Upper lobe of left lung (tissue), 6 donors: ENCODE results near the gene LRRC23. TPM values are rescaled to one million over a fixed set of nuclear protein-coding genes. Genes with fewer than 3 reads are reported as not detected.
"Not testable (repeated sequence)": the region's sequence is repeated elsewhere in the genome, so short reads cannot be mapped to it uniquely, and the experiment has no call there.

Experiments
- ATAC-seq, 2 donors: fragments of 200-7000 bp; cut with Tn5 transposase; one replicate each; pipeline ENCODE4 v1.9.1; 2022; ENCODE audit warnings: mild to moderate bottlenecking in 2 of 2, moderate library complexity in 2 of 2; ENCODE audit not compliant: low FRiP score in 2 of 2
- DNase-seq, 2 donors: peaks; one replicate each; pipeline ENCODE4 v3.0.0-alpha.2; 2019 to 2020
- H3K27ac ChIP-seq, 4 donors: fragments of 200-600 bp; sonication (generic); one replicate each; pipeline ENCODE4 v1.5.1; 2016 to 2019
- H3K27me3 ChIP-seq, 4 donors: fragments of 200-600 bp; sonication (generic); one replicate each; pipeline ENCODE4 v1.5.1; 2017 to 2019
- H3K36me3 ChIP-seq, 4 donors: fragments of 200-600 bp; sonication (generic); one replicate each; pipeline ENCODE4 v1.5.1; 2016 to 2019
- H3K4me1 ChIP-seq, 4 donors: fragments of 200-600 bp; sonication (generic); one replicate each; pipeline ENCODE4 v1.5.1; 2018 to 2019
- H3K4me3 ChIP-seq, 4 donors: fragments of 200-600 bp; sonication (generic); one replicate each; pipeline ENCODE4 v1.5.1; 2017 to 2019; ENCODE audit warnings: mild to moderate bottlenecking in 2 of 4, moderate library complexity in 1 of 4
- H3K9me3 ChIP-seq, 4 donors: fragments of 200-600 bp; sonication (generic); one replicate each; pipeline ENCODE4 v1.5.1; 2018 to 2019
- EP300 ChIP-seq, 4 donors: sonication (generic); formaldehyde crosslinking; IDR thresholded peaks; one replicate each; pipeline ENCODE4 v1.5.1; 2017; ENCODE audit warnings: antibody characterized with exemption in 4 of 4, control low read depth in 2 of 4
- POLR2A ChIP-seq, 4 donors: fragments of 450-650 bp; IDR thresholded peaks; one replicate each; pipeline ENCODE4 v1.5.1; 2016 to 2017; ENCODE audit warnings: antibody characterized with exemption in 4 of 4, mild to moderate bottlenecking in 2 of 4
- POLR2AphosphoS5 ChIP-seq, 2 donors: sonication (generic); formaldehyde crosslinking; IDR thresholded peaks; one replicate each; pipeline ENCODE4 v1.5.1; 2017; ENCODE audit warnings: antibody characterized with exemption in 2 of 2
- WGBS, 2 donors: methylation state at CpG; one replicate each; pipeline ENCODE4 v1.1.5; 2017 to 2018; 5-methylcytosine and 5-hydroxymethylcytosine counted together
- total RNA-seq, 6 donors: library from RNA; depleted of rRNA in 4 of 6; stranded (reverse); fragments of >200 nt in 4 of 6; gene quantifications; one replicate each; pipeline versions ENCODE4 v1.1.0 to v1.2.1, GENCODE V29; 2016 to 2021
- TF ChIP-seq, protein P1 (sequence below), 6 experiments: fragments of 450-650 bp in 4 of 6; fragments of 200-600 bp in 2 of 6; sonication (generic) in 2 of 6; IDR thresholded peaks; one replicate each; pipeline ENCODE4 v1.5.1; 2016 to 2019; ENCODE audit warnings: antibody characterized with exemption in 6 of 6
- donor health status: DM: no; HTN: no; CAD: no; lungs with moderate emphysema.
- donor health status: DM: no; HTN: yes; CAD: no; lungs with severe emphysema.

LRRC23 gene
- total RNA-seq, 6 donors from 2014 or later, result 12.0 to 83.2 (median 29.1) TPM

- WGBS, 2 donors, result 2% methylated on average over 29 to 39 of the region's 68 CpGs
- TF ChIP-seq, protein P1, sequence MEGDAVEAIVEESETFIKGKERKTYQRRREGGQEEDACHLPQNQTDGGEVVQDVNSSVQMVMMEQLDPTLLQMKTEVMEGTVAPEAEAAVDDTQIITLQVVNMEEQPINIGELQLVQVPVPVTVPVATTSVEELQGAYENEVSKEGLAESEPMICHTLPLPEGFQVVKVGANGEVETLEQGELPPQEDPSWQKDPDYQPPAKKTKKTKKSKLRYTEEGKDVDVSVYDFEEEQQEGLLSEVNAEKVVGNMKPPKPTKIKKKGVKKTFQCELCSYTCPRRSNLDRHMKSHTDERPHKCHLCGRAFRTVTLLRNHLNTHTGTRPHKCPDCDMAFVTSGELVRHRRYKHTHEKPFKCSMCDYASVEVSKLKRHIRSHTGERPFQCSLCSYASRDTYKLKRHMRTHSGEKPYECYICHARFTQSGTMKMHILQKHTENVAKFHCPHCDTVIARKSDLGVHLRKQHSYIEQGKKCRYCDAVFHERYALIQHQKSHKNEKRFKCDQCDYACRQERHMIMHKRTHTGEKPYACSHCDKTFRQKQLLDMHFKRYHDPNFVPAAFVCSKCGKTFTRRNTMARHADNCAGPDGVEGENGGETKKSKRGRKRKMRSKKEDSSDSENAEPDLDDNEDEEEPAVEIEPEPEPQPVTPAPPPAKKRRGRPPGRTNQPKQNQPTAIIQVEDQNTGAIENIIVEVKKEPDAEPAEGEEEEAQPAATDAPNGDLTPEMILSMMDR (IDR thresholded peaks at IDR 0.05), result peak; percentile 76 to 98 (median 96)
- TF ChIP-seq POLR2AphosphoS5 (IDR thresholded peaks at IDR 0.05), result peak; percentile 79 to 92
- TF ChIP-seq POLR2A (IDR thresholded peaks at IDR 0.05), result peak in 3 of 4 donors; percentile 58 to 83 (median 72)
- TF ChIP-seq EP300 (IDR thresholded peaks at IDR 0.05), result peak in 1 of 4 donors; percentile 42
- peak overlapping the region in 3 of 4 donors; percentile 35 to 59 (median 52) for H3K4me3 ChIP-seq
- peak overlapping the region; percentile 88 to 96 (median 92) for H3K27ac ChIP-seq
- H3K36me3 ChIP-seq, result no peaks in the 10 kb centered on the region
- no peaks in the 10 kb centered on the region for H3K9me3 ChIP-seq
- no peaks in the 10 kb centered on the region for H3K27me3 ChIP-seq
- peak; percentile 99 to 100 for DNase-seq
- peak; percentile 97 to 99 for ATAC-seq
- peaks cover 8 to 30% (median 17%) of the 10 kb centered on the region in 4 donors for H3K4me1 ChIP-seq
Observed at GRCh38 chr12:6890789-6891645, 13.6 kb upstream of the LRRC23 start.

DNA sequence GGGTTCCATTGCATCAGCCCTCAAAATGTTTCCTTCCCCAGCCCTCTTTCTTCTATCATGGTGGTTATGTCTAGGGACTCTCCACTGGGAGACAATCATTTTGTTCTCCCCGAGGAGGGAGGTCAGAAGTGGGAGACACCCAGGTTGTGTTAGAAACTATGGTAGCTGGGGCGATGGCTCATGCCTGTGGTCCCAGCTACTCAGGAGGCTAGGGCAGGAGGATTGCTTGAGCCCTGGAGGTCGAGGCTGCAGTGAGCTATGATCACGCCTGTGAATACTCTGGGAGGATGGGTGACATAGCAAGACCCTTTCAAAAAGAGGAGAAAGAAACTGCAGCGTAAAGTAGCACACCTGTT is 13.0 kb upstream of the LRRC23 start:
- DNase-seq, result no peak
- ATAC-seq, result no peak
- 82 to 85% methylated on average over 5 of the region's 5 CpGs for WGBS, 2 donors
- Histone ChIP-seq H3K27ac (peak overlapping the region; percentile 88 to 96 (median 92)), H3K9me3 (no peaks in the 10 kb centered on the region), H3K27me3 (no peaks in the 10 kb centered on the region), H3K4me1 (peaks cover 8 to 30% (median 17%) of the 10 kb centered on the region in 4 donors), H3K36me3 (no peaks in the 10 kb centered on the region), H3K4me3 (peak overlapping the region in 3 of 4 donors; percentile 35 to 59 (median 52))
- TF ChIP-seq POLR2A (IDR thresholded peaks at IDR 0.05) (no peak), POLR2AphosphoS5 (IDR thresholded peaks at IDR 0.05) (no peak), EP300 (IDR thresholded peaks at IDR 0.05) (no peak)
- TF ChIP-seq, protein P1 (IDR thresholded peaks at IDR 0.05), result no peak

- H3K4me1 ChIP-seq, result peaks cover 8 to 23% (median 13%) of the 10 kb centered on the region in 4 donors
- not testable (repeated sequence) for H3K27me3 ChIP-seq, DNase-seq, H3K27ac ChIP-seq, H3K36me3 ChIP-seq, H3K9me3 ChIP-seq, H3K4me3 ChIP-seq, ATAC-seq
- WGBS, 2 donors, result 96% methylated on average over 3 of the region's 3 CpGs
Observed at GRCh38 chr12:6892683-6893082, 11.9 kb upstream of the LRRC23 start.

- H3K27me3 ChIP-seq, result no peaks in the 10 kb centered on the region
- H3K36me3 ChIP-seq, result no peaks in the 10 kb centered on the region
- peaks cover 8 to 23% (median 11%) of the 10 kb centered on the region in 4 donors for H3K4me1 ChIP-seq
- H3K4me3 ChIP-seq, result no peak overlapping the region
- DNase-seq (no peak), ATAC-seq (no peak)
- no peaks in the 10 kb centered on the region for H3K9me3 ChIP-seq
- no peak overlapping the region for H3K27ac ChIP-seq
- WGBS, 2 donors, result 70 to 80% methylated on average over 3 of the region's 3 CpGs
- TF ChIP-seq POLR2AphosphoS5 (IDR thresholded peaks at IDR 0.05), result no peak
- TF ChIP-seq EP300 (IDR thresholded peaks at IDR 0.05), result no peak
- TF ChIP-seq, protein P1 (IDR thresholded peaks at IDR 0.05), result no peak
- no peak for TF ChIP-seq POLR2A (IDR thresholded peaks at IDR 0.05)
Observed at GRCh38 chr12:6894321-6894720, 10.3 kb upstream of the LRRC23 start.

DNA sequence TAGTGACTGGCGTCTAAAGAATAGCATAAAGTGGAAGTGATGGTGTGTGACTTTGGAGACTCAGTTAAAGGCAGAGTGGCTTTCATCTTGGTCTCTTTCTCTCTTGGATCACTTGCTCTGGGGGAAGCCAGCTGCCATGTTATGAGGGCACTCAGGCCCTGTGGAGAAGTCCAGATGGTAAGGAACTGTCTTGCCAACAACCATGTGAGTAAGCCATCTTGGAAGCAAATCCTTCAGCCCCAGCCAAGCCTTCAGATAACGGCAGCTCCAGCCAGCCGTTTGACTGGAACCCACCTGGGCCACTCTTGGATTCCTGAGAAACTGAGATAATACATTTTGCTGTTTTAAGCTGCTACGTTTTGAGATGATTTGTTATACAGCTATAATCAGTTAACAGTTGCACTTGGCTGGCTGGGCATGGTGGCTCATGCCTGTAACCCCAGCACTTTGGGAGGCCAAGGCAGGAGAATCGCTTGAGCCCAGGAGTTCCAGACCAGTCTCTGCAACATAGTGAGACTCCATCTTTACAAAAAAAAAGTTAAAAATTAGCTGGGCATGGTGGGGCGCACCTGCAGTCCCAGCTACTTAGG is 7.7 kb upstream of the LRRC23 start:
- TF ChIP-seq EP300 (IDR thresholded peaks at IDR 0.05) (no peak), POLR2A (IDR thresholded peaks at IDR 0.05) (no peak), POLR2AphosphoS5 (IDR thresholded peaks at IDR 0.05) (no peak)
- TF ChIP-seq, protein P1 (IDR thresholded peaks at IDR 0.05), result no peak
- ATAC-seq (no peak), DNase-seq (no peak)
- H3K36me3 ChIP-seq, result no peaks in the 10 kb centered on the region
- H3K4me3 ChIP-seq, result no peak overlapping the region
- H3K27ac ChIP-seq, result no peak overlapping the region
- WGBS, 2 donors, result 80 to 85% methylated on average over 6 of the region's 6 CpGs
- H3K9me3 ChIP-seq, result no peaks in the 10 kb centered on the region
- no peaks in the 10 kb centered on the region for H3K27me3 ChIP-seq
- H3K4me1 ChIP-seq, result peaks cover 6 to 16% (median 8%) of the 10 kb centered on the region in 4 donors
